GM23338 (cell line): ENCODE results near the gene ACSS3. TPM values are rescaled to one million over a fixed set of nuclear protein-coding genes. Genes with fewer than 3 reads are reported as not detected.
A peak's percentile ranks its signal among the peaks of the same experiment; 100 is the strongest.

Experiments
- ATAC-seq: fragments of 200-7000 bp; cut with Tn5 transposase; 3 replicates; pipeline ENCODE4 v1.9.1; 2020
- DNase-seq: peaks from one replicate; pipeline ENCODE4 v3.0.0-alpha.2; 2015; ENCODE audit warnings: low spot score
- H2AFZ ChIP-seq: fragments of 200-600 bp; sonication (generic); 2 replicates; pipeline ENCODE4 v1.8.0; 2016; ENCODE audit warnings: antibody characterized with exemption, mild to moderate bottlenecking, moderate library complexity
- H3F3A ChIP-seq: fragments of 200-600 bp; sonication (generic); replicated peaks from 2 replicates; pipeline ENCODE4 v1.8.0; 2017; ENCODE audit warnings: antibody characterized with exemption, mixed run types, low read depth
- H3K27ac ChIP-seq: fragments of 200-600 bp; sonication (generic); 2 replicates; pipeline ENCODE4 v1.6.1; 2016; ENCODE audit warnings: low read depth
- H3K27me3 ChIP-seq: fragments of 200-600 bp; sonication (generic); 2 replicates; pipeline ENCODE4 v1.8.0; 2016; ENCODE audit warnings: mild to moderate bottlenecking, mixed run types, moderate library complexity; ENCODE audit not compliant: insufficient read depth
- H3K36me3 ChIP-seq: fragments of 200-600 bp; sonication (generic); 2 replicates; pipeline ENCODE4 v1.8.0; 2016; ENCODE audit warnings: mild to moderate bottlenecking; ENCODE audit not compliant: insufficient read depth
- H3K4me1 ChIP-seq: fragments of 200-600 bp; sonication (generic); 2 replicates; pipeline ENCODE4 v1.8.0; 2016; ENCODE audit warnings: mild to moderate bottlenecking, moderate library complexity; ENCODE audit not compliant: insufficient read depth
- H3K4me2 ChIP-seq: fragments of 200-600 bp; sonication (generic); 2 replicates; pipeline ENCODE4 v1.7.1; 2017; ENCODE audit warnings: mixed run types
- H3K4me3 ChIP-seq: fragments of 200-600 bp; sonication (generic); 2 replicates; pipeline ENCODE4 v1.6.1; 2016; ENCODE audit warnings: mixed run types
- H3K79me2 ChIP-seq: fragments of 200-600 bp; sonication (generic); replicated peaks from 2 replicates; pipeline ENCODE4 v1.8.0; 2017; ENCODE audit warnings: mild to moderate bottlenecking; ENCODE audit not compliant: insufficient read depth
- H3K9me2 ChIP-seq: fragments of 200-600 bp; sonication (generic); 2 replicates; pipeline ENCODE4 v1.8.0; 2017; ENCODE audit not compliant: insufficient read depth
- H4K20me1 ChIP-seq: fragments of 200-600 bp; sonication (generic); replicated peaks from 2 replicates; pipeline ENCODE4 v1.8.0; 2017; ENCODE audit warnings: mild to moderate bottlenecking; ENCODE audit not compliant: insufficient read depth
- H3K27ac Mint-ChIP-seq: 2 replicates; pipeline ENCODE4 v1.8.0; 2020; ENCODE audit warnings: inconsistent platforms, mild to moderate bottlenecking, moderate library complexity, mixed read lengths
- H3K27me3 Mint-ChIP-seq: 3 replicates; pipeline ENCODE4 v1.8.0; 2022; ENCODE audit warnings: low read depth, mild to moderate bottlenecking, moderate library complexity, mixed read lengths, inconsistent platforms; ENCODE audit not compliant: insufficient read depth, poor library complexity
- H3K36me3 Mint-ChIP-seq: 3 replicates; pipeline ENCODE4 v1.8.0; 2021; ENCODE audit warnings: low read depth, mild to moderate bottlenecking, inconsistent platforms, moderate library complexity, mixed read lengths
- H3K4me1 Mint-ChIP-seq: 3 replicates; pipeline ENCODE4 v1.8.0; 2020; ENCODE audit warnings: mild to moderate bottlenecking, inconsistent platforms, mixed read lengths
- H3K4me3 Mint-ChIP-seq: 3 replicates; pipeline ENCODE4 v1.8.0; 2021; ENCODE audit warnings: moderate library complexity, mild to moderate bottlenecking, inconsistent platforms, mixed read lengths
- H3K9me3 Mint-ChIP-seq: 3 replicates; pipeline ENCODE4 v1.8.0; 2020; ENCODE audit warnings: moderate library complexity, mild to moderate bottlenecking, inconsistent platforms, mixed read lengths
- CREB1 ChIP-seq: fragments of 250-450 bp; sonication (Bioruptor Pico); IDR thresholded peaks from 2 replicates; pipeline ENCODE4 v1.5.0; 2020; ENCODE audit warnings: low read depth, mild to moderate bottlenecking, moderate library complexity
- JUNB ChIP-seq: IDR thresholded peaks from one replicate; pipeline ENCODE4 v1.6.1; 2016; ENCODE audit warnings: antibody characterized with exemption; ENCODE audit not compliant: unreplicated experiment
- NANOG ChIP-seq: IDR thresholded peaks from 2 replicates; pipeline ENCODE4 v1.6.1; 2016; ENCODE audit warnings: antibody characterized with exemption, borderline replicate concordance
- POLR2AphosphoS5 ChIP-seq: IDR thresholded peaks from 2 replicates; pipeline ENCODE4 v1.6.1; 2016; ENCODE audit warnings: antibody characterized with exemption, low read depth
- REST ChIP-seq: IDR thresholded peaks from one replicate; pipeline ENCODE4 v1.6.1; 2018; ENCODE audit warnings: antibody characterized with exemption; ENCODE audit not compliant: unreplicated experiment
- STAT1 ChIP-seq: IDR thresholded peaks from one replicate; pipeline ENCODE4 v1.6.1; 2016; ENCODE audit warnings: antibody characterized with exemption; ENCODE audit not compliant: unreplicated experiment
- ZNF114 ChIP-seq: fragments of 250-450 bp; sonication (Bioruptor Pico); IDR thresholded peaks from 2 replicates; pipeline ENCODE4 v1.5.0; 2020; ENCODE audit warnings: mild to moderate bottlenecking, moderate library complexity
- ZNF331 ChIP-seq: fragments of 250-450 bp; sonication (Bioruptor Pico); IDR thresholded peaks from 2 replicates; pipeline ENCODE4 v1.5.0; 2020; ENCODE audit warnings: low read depth, mild to moderate bottlenecking, moderate library complexity
- polyA plus RNA-seq: library from polyadenylated mRNA; unstranded; fragments of >200 nt; fragmentation: Nextera tagmentation; extraction: Ambion mirVana; gene quantifications from 2 replicates; pipeline ENCODE4 v1.2.1, GENCODE V29; 2016
- total RNA-seq: library from RNA; depleted of rRNA; stranded (reverse); fragments of >200 nt; shearing (Covaris generic); gene quantifications from 2 replicates; pipeline ENCODE4 v1.2.3, GENCODE V29; 2014
- TF ChIP-seq, protein P1 (sequence below): IDR thresholded peaks from 2 replicates; pipeline ENCODE4 v1.6.1; 2016; ENCODE audit warnings: antibody characterized with exemption
- TF ChIP-seq, protein P2 (sequence below): fragments of 250-450 bp; sonication (Bioruptor Pico); IDR thresholded peaks from 2 replicates; pipeline ENCODE4 v1.5.0; 2020; ENCODE audit warnings: mild to moderate bottlenecking, moderate library complexity

Gene ACSS3
- total and polyA plus RNA-seq, 2 experiments from 2014 or later, result 7.4 to 28.9 TPM

DNA sequence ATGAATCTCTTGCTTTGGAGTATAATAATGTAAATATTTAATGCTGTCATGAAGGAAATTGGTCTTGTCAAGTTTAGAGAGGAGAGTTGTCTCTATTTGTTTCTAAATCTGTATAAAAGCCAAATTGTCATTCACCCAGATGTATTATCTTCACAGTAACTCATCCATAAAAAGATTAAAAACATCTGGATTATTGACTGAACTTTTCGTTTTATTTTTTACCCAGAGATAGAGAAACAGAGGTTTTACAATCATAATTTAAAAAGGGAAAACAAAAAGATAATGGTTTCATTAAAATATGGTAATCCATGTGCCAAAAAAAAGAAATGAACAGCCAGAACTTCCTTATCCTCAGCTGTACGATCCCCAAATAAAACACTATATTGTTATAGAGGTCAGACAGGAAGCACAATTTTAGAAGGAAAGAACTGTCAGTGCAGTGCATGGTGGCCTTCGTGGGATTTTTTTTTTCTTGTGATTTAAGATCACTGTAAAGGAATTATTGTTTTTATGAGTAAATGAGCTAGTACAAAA, 125.9 kb downstream of the ACSS3 start (continued):
- TF ChIP-seq CREB1 (no peak), ZNF331 (CRISPR knock-in tag) (no peak)

GRCh38 chr12:81205416-81205815, 127.5 kb downstream of the ACSS3 start:
- DNase-seq (no peak), ATAC-seq (no peak)
- H4K20me1 ChIP-seq, result no peaks in the 10 kb centered on the region
- no peaks in the 10 kb centered on the region for H3K36me3 ChIP-seq
- Mint-ChIP-seq H3K27me3 (no peaks in the 10 kb centered on the region), H3K4me1 (peaks cover 49% of the 10 kb centered on the region), H3K36me3 (no peaks in the 10 kb centered on the region), H3K4me3 (no peak overlapping the region), H3K9me3 (no peaks in the 10 kb centered on the region), H3K27ac (peak overlapping the region; percentile 62)
- H3K79me2 ChIP-seq, result no peaks in the 10 kb centered on the region
- H3K4me2 ChIP-seq, result no peak overlapping the region; the same call in 1 of the 2 replicates
- TF ChIP-seq STAT1, result no peak
- no peak for TF ChIP-seq ZNF114 (CRISPR knock-in tag)
- TF ChIP-seq CREB1, result no peak
- no peaks in the 10 kb centered on the region for H3F3A ChIP-seq
- H3K4me1 ChIP-seq, result peaks cover 43% of the 10 kb centered on the region
- H3K4me3 ChIP-seq, result no peak overlapping the region
- no peak overlapping the region for H3K27ac ChIP-seq
- no peaks in the 10 kb centered on the region for H3K27me3 ChIP-seq
- no peak overlapping the region for H2AFZ ChIP-seq
- no peaks in the 10 kb centered on the region for H3K9me2 ChIP-seq

- H3K27ac Mint-ChIP-seq, result no peak overlapping the region
- TF ChIP-seq NANOG, result no peak
- TF ChIP-seq, protein P1, sequence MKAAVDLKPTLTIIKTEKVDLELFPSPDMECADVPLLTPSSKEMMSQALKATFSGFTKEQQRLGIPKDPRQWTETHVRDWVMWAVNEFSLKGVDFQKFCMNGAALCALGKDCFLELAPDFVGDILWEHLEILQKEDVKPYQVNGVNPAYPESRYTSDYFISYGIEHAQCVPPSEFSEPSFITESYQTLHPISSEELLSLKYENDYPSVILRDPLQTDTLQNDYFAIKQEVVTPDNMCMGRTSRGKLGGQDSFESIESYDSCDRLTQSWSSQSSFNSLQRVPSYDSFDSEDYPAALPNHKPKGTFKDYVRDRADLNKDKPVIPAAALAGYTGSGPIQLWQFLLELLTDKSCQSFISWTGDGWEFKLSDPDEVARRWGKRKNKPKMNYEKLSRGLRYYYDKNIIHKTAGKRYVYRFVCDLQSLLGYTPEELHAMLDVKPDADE, result no peak
- TF ChIP-seq REST, result no peak
- TF ChIP-seq POLR2AphosphoS5, result no peak
- no peak for TF ChIP-seq STAT1
- no peak for TF ChIP-seq ZNF114 (CRISPR knock-in tag)
- TF ChIP-seq JUNB, result no peak
- no peak for TF ChIP-seq ZNF331 (CRISPR knock-in tag)
- TF ChIP-seq, protein P2, sequence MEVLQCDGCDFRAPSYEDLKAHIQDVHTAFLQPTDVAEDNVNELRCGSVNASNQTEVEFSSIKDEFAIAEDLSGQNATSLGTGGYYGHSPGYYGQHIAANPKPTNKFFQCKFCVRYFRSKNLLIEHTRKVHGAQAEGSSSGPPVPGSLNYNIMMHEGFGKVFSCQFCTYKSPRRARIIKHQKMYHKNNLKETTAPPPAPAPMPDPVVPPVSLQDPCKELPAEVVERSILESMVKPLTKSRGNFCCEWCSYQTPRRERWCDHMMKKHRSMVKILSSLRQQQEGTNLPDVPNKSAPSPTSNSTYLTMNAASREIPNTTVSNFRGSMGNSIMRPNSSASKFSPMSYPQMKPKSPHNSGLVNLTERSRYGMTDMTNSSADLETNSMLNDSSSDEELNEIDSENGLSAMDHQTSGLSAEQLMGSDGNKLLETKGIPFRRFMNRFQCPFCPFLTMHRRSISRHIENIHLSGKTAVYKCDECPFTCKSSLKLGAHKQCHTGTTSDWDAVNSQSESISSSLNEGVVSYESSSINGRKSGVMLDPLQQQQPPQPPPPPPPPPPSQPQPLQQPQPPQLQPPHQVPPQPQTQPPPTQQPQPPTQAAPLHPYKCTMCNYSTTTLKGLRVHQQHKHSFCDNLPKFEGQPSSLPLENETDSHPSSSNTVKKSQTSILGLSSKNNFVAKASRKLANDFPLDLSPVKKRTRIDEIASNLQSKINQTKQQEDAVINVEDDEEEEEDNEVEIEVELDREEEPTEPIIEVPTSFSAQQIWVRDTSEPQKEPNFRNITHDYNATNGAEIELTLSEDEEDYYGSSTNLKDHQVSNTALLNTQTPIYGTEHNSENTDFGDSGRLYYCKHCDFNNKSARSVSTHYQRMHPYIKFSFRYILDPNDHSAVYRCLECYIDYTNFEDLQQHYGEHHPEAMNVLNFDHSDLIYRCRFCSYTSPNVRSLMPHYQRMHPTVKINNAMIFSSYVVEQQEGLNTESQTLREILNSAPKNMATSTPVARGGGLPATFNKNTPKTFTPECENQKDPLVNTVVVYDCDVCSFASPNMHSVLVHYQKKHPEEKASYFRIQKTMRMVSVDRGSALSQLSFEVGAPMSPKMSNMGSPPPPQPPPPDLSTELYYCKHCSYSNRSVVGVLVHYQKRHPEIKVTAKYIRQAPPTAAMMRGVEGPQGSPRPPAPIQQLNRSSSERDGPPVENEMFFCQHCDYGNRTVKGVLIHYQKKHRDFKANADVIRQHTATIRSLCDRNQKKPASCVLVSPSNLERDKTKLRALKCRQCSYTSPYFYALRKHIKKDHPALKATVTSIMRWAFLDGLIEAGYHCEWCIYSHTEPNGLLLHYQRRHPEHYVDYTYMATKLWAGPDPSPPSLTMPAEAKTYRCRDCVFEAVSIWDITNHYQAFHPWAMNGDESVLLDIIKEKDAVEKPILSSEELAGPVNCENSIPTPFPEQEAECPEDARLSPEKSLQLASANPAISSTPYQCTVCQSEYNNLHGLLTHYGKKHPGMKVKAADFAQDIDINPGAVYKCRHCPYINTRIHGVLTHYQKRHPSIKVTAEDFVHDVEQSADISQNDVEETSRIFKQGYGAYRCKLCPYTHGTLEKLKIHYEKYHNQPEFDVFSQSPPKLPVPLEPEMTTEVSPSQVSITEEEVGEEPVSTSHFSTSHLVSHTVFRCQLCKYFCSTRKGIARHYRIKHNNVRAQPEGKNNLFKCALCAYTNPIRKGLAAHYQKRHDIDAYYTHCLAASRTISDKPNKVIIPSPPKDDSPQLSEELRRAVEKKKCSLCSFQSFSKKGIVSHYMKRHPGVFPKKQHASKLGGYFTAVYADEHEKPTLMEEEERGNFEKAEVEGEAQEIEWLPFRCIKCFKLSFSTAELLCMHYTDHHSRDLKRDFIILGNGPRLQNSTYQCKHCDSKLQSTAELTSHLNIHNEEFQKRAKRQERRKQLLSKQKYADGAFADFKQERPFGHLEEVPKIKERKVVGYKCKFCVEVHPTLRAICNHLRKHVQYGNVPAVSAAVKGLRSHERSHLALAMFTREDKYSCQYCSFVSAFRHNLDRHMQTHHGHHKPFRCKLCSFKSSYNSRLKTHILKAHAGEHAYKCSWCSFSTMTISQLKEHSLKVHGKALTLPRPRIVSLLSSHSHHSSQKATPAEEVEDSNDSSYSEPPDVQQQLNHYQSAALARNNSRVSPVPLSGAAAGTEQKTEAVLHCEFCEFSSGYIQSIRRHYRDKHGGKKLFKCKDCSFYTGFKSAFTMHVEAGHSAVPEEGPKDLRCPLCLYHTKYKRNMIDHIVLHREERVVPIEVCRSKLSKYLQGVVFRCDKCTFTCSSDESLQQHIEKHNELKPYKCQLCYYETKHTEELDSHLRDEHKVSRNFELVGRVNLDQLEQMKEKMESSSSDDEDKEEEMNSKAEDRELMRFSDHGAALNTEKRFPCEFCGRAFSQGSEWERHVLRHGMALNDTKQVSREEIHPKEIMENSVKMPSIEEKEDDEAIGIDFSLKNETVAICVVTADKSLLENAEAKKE (CRISPR knock-in tag), result no peak
These were observed 128.6 kb downstream of the ACSS3 start for GRCh38 chr12:81206429-81206828.

More at GRCh38 chr12:81206429-81206828, 128.6 kb downstream of the ACSS3 start:
- Mint-ChIP-seq H3K27me3 (peaks cover 1% of the 10 kb centered on the region), H3K4me1 (peaks cover 56% of the 10 kb centered on the region), H3K4me3 (no peak overlapping the region), H3K9me3 (no peaks in the 10 kb centered on the region), H3K36me3 (no peaks in the 10 kb centered on the region)
- Histone ChIP-seq H3K36me3 (no peaks in the 10 kb centered on the region), H4K20me1 (no peaks in the 10 kb centered on the region), H3F3A (no peaks in the 10 kb centered on the region), H3K4me1 (peaks cover 51% of the 10 kb centered on the region), H3K79me2 (no peaks in the 10 kb centered on the region), H3K27ac (0 out of 2 replicates have a peak overlapping the region, but pooled peaks have one; percentile 11), H3K27me3 (no peaks in the 10 kb centered on the region), H3K4me2 (peak overlapping the region; percentile 50), H2AFZ (no peak overlapping the region), H3K4me3 (no peak overlapping the region), H3K9me2 (no peaks in the 10 kb centered on the region)
- ATAC-seq (no peak), DNase-seq (peak; percentile 36)
